OCI-LY7 (cell line): Measurements from ENCODE around the gene CYP3A4. TPM values are rescaled to one million over a fixed set of nuclear protein-coding genes. Genes with fewer than 3 reads are reported as not detected.

Experiments
- BruUV-seq: library from RNA; stranded (reverse); fragments of 400-500 nt; replicated peaks from 2 replicates; lab custom pipeline; 2021; lab: Mats Ljungman, UMichigan
- CTCF ChIA-PET: fragments of 300-600 bp; sonication (Branson Sonifier 250); formaldehyde crosslinking; loops from one replicate; lab custom pipeline; 2022; ENCODE audit warnings: antibody characterized with exemption; ENCODE audit not compliant: unreplicated experiment; lab: Charles Lee
- POLR2A ChIA-PET: fragments of 300-600 bp; sonication (Branson Sonifier 250); formaldehyde crosslinking; loops from one replicate; lab custom pipeline; 2022; ENCODE audit warnings: antibody characterized with exemption; lab: Charles Lee
- DNase-seq: peaks from one replicate; pipeline ENCODE4 v3.0.0-alpha.2; 2015; ENCODE audit warnings: low spot score
- H2AFZ ChIP-seq: fragments of 200-600 bp; sonication (generic), shearing (Covaris generic); 2 replicates; pipeline ENCODE4 v1.6.1; 2014; ENCODE audit warnings: mild to moderate bottlenecking, antibody characterized with exemption, low read length, moderate library complexity
- H3K27ac ChIP-seq: fragments of 200-600 bp; sonication (generic); 2 replicates; pipeline ENCODE4 v1.5.1; 2014; ENCODE audit warnings: mixed run types, low read depth, mild to moderate bottlenecking, moderate library complexity, low read length, inconsistent platforms; ENCODE audit not compliant: poor library complexity, severe bottlenecking
- H3K36me3 ChIP-seq: fragments of 200-600 bp; sonication (generic); 2 replicates; pipeline ENCODE4 v1.6.1; 2014; ENCODE audit warnings: mild to moderate bottlenecking, antibody characterized with exemption, low read length, moderate library complexity, mixed read lengths; ENCODE audit not compliant: insufficient read depth
- H3K4me1 ChIP-seq: fragments of 200-600 bp; sonication (generic); 2 replicates; pipeline ENCODE4 v1.5.1; 2014; ENCODE audit warnings: mild to moderate bottlenecking, low read length; ENCODE audit not compliant: insufficient read depth, poor library complexity, severe bottlenecking
- H3K4me2 ChIP-seq: fragments of 200-600 bp; sonication (generic); 2 replicates; pipeline ENCODE4 v1.6.1; 2014; ENCODE audit warnings: mild to moderate bottlenecking, low read length
- H3K4me3 ChIP-seq: fragments of 200-600 bp; sonication (generic); 2 replicates; pipeline ENCODE4 v1.5.1; 2014; ENCODE audit warnings: mild to moderate bottlenecking, low read depth, low read length; ENCODE audit not compliant: poor library complexity, severe bottlenecking
- H3K79me2 ChIP-seq: fragments of 200-600 bp; sonication (generic); 2 replicates; pipeline ENCODE4 v1.6.1; 2016; ENCODE audit warnings: low read depth, mild to moderate bottlenecking, low read length, moderate library complexity, mixed read lengths; ENCODE audit not compliant: insufficient read depth
- H3K9me2 ChIP-seq: fragments of 200-600 bp; sonication (generic); 2 replicates; pipeline ENCODE4 v1.6.1; 2016; ENCODE audit warnings: mild to moderate bottlenecking, low read length, mixed read lengths; ENCODE audit not compliant: insufficient read depth
- H3K9me3 ChIP-seq: fragments of 200-600 bp; sonication (generic); 2 replicates; pipeline ENCODE4 v1.6.1; 2014; ENCODE audit warnings: mild to moderate bottlenecking, mixed run types, low read length, mixed read lengths
- H4K20me1 ChIP-seq: fragments of 200-600 bp; sonication (generic); 2 replicates; pipeline ENCODE4 v1.6.1; 2014; ENCODE audit warnings: mild to moderate bottlenecking, antibody characterized with exemption, low read length, moderate library complexity, mixed read lengths; ENCODE audit not compliant: insufficient read depth
- CTCF ChIP-seq: fragments of 200-600 bp; sonication (generic); conservative IDR thresholded peaks from 2 replicates; pipeline ENCODE4 v1.5.1; 2014; ENCODE audit warnings: mild to moderate bottlenecking, antibody characterized with exemption, low read length, moderate library complexity, mixed read lengths
- EZH2phosphoT487 ChIP-seq: fragments of 200-600 bp; sonication (generic); IDR thresholded peaks from 2 replicates; pipeline ENCODE4 v1.6.1; 2018; ENCODE audit warnings: low read depth, borderline replicate concordance, mild to moderate bottlenecking, mixed run types, antibody characterized with exemption, low read length, moderate library complexity, mixed read lengths
- intact Hi-C: fragments of 100-400 bp; cut with micrococcal nuclease; formaldehyde crosslinking; loops from one replicate; pipeline ENCODE4 v1.10.0; 2022; ENCODE audit not compliant: unreplicated experiment
- total RNA-seq, 2 experiments: library from RNA; depleted of rRNA in 1 of 2; stranded (reverse); fragments of >200 nt in 1 of 2; shearing (Covaris generic) in 1 of 2; gene quantifications; 2 replicates each; pipeline ENCODE4 v1.2.3, GENCODE V29; 2014 to 2022

CYP3A4 gene
- total RNA-seq, 2 experiments from 2014 or later = not detected

- no peak for TF ChIP-seq EZH2phosphoT487
- no peak for TF ChIP-seq CTCF
- Histone ChIP-seq H4K20me1 (no peaks in the 10 kb centered on the region), H3K36me3 (no peaks in the 10 kb centered on the region), H3K4me1 (peaks cover 19% of the 10 kb centered on the region), H2AFZ (no peak overlapping the region), H3K4me3 (no peak overlapping the region), H3K27ac (no peak overlapping the region), H3K4me2 (no peak overlapping the region), H3K79me2 (no peaks in the 10 kb centered on the region), H3K9me3 (no peaks in the 10 kb centered on the region), H3K9me2 (no peaks in the 10 kb centered on the region)
- ChIA-PET POLR2A (no interaction called here), CTCF (no interaction called here)
- intact Hi-C loops = no loop called here
- no TSS peak for BruUV-seq
- DNase-seq = no peak
These were observed 19.5 kb downstream of the CYP3A4 start for GRCh38 chr7:99764478-99764877.

- Histone ChIP-seq H3K4me2 (no peak overlapping the region), H3K9me3 (no peaks in the 10 kb centered on the region), H4K20me1 (no peaks in the 10 kb centered on the region), H3K9me2 (no peaks in the 10 kb centered on the region), H3K36me3 (no peaks in the 10 kb centered on the region), H3K4me3 (no peak overlapping the region), H3K4me1 (peaks cover 8% of the 10 kb centered on the region), H3K27ac (no peak overlapping the region), H3K79me2 (no peaks in the 10 kb centered on the region), H2AFZ (no peak overlapping the region)
- ChIA-PET POLR2A (no interaction called here), CTCF (no interaction called here)
- no TSS peak for BruUV-seq
- intact Hi-C loops = no loop called here
- no peak for TF ChIP-seq CTCF
- no peak for TF ChIP-seq EZH2phosphoT487
- no peak for DNase-seq
These were observed 21.2 kb downstream of the CYP3A4 start for GRCh38 chr7:99762680-99763327.

GRCh38 chr7:99755085-99755484, 28.9 kb downstream of the CYP3A4 start:
- TF ChIP-seq EZH2phosphoT487 (no peak), CTCF (no peak)
- Histone ChIP-seq H2AFZ (no peak overlapping the region), H3K4me3 (no peak overlapping the region), H3K9me3 (no peaks in the 10 kb centered on the region), H3K9me2 (no peaks in the 10 kb centered on the region), H3K27ac (no peak overlapping the region), H3K4me2 (no peak overlapping the region), H3K79me2 (no peaks in the 10 kb centered on the region), H3K36me3 (no peaks in the 10 kb centered on the region), H4K20me1 (no peaks in the 10 kb centered on the region), H3K4me1 (no peaks in the 10 kb centered on the region)
- no TSS peak for BruUV-seq
- intact Hi-C loops = no loop called here
- ChIA-PET POLR2A (no interaction called here), CTCF (no interaction called here)
- DNase-seq = no peak
